Islet precursor cell (in vitro differentiated cells): ENCODE results near the gene PSMA2.

Source experiments
- DNase-seq: peaks from one replicate; pipeline ENCODE4 v3.0.0-alpha.2; 2018

Gene PSMA2

DNA sequence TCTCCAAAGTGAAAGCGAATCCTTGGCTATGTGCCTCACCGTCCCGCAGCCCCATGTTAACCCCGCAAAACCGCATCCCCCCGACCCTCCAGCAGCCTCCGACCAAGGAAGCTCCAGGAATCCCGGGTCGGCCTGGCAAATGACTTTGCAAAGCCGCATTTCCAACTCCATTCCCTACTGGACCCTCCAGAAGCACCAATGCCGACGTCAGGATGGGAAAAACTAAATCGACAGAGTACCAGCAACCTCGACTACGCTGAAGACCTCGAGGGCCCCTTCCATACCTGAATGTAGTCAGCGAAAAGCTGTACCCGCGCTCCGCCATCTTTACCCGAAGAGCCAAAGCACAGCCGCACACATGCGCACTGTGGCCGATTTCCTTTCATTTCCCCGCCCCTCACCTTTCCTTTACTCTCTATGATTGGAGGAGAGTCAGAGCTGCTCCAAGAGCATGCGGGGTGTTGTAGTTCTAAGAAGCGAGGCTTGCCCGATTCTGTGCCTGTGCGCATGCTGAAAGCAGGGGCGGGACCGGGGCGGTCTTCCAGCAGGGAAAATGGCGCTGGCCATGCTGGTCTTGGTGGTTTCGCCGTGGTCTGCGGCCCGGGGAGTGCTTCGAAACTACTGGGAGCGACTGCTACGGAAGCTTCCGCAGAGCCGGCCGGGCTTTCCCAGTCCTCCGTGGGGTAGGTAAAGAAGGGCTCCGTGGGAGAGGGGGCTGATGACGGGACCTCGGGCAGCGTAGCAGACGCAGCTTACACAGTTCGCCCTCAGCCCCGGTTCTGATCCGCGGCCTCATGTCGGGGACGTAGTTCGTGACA, at the start of gene PSMA2, which contains the start of gene MRPL32:
Gene PSMA2, minus strand, starts transcription at position 341 of the 818 bp plus-strand sequence. Its CDS starts 16 bp downstream, at position 325.
Gene MRPL32, plus strand, starts transcription at position 543 of the 818 bp plus-strand sequence. Its CDS starts 11 bp downstream, at position 554.
- peak; percentile 99 for DNase-seq

DNA sequence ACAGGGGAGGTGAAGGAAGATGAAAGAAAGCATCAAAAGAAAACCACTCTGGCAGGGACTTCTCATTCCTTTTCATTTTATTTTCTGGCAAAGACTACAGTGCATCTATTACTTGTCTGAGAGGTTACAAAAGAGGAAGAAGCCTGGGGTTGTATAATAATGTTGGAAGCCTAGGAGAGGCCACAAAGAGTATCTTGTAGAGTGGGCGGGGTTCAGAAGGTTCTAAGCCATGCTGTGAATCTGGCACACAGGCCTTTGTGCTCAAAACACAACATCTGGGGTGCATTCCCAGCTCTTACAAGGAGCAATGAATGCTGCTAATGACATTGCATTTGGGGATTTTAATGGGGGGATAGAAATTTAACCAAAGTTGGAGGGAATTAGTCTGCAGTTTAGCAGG, 49.6 kb upstream of the PSMA2 start:
- DNase-seq = no peak

DNA sequence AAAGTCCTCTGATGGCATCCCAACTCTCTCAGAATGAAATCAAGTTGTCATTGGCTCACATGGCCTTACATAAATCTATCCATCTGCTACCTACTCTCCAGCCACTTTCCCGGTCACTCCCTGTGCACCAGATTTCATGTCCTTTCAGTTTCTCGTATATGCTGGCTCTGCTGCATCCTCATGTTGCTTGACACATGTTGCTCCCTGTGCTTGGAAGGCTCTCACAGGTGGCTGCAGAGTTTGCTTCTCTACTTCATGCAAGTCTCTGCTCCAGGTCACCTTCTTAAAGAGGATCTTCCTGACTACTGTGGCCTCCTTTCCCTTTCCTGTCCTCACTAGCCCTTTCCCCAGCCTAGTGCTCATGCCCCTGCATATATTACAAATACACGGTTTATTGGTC, 48.5 kb upstream of the PSMA2 start:
- no peak for DNase-seq

DNA sequence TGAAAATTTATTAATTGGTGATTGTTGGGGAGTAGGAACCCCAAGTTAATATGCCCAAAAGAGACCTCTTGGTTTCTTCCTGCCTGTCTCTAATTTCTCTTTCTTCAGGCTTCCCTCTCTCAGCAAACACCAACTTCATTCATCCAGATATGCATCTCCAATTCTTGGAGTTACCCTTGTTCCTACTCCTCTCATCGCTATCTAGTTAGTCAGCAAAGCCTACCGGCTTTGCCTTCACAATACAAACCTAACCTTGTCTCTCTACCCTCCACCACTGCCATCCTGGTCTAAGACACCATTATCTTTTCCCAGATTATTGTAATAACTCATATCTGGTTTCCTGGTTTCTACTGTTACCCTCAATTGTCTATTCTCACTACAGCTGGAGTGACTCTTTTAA, 48.1 kb upstream of the PSMA2 start:
- no peak for DNase-seq

DNA sequence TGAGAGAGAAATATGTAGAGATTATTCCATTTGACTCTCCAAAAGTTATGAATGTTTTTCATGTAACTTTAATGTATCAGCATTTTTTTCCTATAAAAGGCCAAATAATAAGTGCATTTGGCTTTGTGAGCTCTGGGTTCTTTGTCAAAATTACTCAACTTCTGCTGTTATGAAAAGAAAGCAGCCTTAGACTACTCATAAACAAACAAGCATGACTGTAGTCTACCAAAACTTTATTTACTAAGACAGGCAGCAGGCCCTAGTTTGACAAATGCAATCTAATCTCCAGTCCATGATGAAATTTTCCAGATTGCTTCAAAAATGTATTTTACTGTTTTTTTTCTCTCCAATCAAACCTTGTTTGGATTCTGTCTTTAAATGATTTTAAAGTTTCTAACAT, 46.5 kb upstream of the PSMA2 start:
- no peak for DNase-seq

DNA sequence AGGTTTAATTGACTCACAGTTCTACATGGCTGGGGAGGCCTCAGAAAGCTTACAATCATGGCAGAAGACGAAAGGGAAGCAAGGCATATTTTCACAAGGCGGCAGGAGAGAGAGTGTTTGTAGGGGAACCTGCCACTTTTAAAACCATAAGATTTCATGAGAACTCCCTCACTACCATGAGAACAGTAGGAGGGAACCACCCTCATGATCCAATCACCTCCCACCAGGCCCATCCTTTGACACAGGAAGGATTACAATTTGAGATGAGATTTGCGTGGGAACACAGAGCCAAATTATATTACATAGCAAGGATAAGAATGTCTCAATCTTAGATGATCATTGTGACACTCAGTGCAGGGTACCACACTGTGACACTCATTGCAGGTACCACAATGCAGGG, 44.4 kb upstream of the PSMA2 start:
- DNase-seq = no peak

DNA sequence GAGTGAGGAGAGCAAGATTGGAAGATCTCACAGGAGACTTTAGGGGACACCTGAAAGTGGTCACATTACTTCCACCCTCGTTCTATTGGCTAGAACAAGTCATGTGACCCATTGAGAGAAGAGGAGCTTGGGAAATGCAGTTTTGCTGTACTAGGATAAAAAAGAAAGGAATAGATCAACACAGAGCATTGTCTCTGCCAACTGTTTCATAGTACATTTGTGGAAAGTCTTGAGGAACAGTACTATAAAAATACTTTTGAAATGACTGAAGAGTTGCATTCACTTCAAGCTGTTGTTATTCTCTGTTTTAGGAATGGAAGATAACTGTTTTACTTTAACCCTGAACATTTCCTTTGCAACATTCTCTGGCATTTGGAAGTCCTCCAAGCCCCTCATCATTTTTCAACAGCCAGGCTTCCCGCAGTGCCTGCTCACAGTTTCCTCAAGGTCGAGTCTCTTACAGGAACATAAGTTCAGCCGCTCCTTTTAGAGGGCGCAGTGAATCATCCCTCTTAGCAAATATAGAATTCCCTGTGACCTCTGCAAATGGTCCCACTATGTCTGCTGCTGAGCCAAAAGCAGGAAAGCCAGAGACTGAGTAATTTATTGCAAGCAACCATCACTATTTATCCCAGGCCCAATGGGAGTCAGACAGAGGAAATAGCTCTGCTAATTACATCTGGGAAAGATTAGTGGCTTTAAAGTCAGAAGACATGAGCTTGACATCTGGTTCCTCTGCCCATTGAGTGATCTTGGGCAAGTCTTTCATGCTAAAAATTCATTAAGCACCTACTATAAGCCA, 40.9 kb upstream of the PSMA2 start:
- DNase-seq = peak; percentile 57

DNA sequence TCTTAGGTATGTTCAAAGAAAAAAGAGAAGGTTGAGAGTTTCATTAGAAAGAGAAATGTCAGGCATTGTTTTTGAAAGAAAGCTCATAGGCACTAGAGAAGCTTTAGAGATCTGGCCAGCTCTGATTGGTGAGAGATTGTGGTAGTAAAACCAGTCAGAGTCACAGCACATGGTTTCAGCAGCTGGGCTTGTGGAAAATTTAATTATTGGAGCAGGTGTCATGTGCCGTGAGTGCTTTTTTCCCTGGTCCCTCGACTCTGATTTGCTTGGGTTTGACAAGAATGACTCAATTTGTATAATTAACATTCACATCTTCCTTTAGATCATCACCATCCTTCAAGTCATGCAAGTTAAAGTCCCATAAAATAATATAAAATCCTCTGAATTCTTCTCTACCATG, 35.4 kb upstream of the PSMA2 start:
- DNase-seq = no peak

DNA sequence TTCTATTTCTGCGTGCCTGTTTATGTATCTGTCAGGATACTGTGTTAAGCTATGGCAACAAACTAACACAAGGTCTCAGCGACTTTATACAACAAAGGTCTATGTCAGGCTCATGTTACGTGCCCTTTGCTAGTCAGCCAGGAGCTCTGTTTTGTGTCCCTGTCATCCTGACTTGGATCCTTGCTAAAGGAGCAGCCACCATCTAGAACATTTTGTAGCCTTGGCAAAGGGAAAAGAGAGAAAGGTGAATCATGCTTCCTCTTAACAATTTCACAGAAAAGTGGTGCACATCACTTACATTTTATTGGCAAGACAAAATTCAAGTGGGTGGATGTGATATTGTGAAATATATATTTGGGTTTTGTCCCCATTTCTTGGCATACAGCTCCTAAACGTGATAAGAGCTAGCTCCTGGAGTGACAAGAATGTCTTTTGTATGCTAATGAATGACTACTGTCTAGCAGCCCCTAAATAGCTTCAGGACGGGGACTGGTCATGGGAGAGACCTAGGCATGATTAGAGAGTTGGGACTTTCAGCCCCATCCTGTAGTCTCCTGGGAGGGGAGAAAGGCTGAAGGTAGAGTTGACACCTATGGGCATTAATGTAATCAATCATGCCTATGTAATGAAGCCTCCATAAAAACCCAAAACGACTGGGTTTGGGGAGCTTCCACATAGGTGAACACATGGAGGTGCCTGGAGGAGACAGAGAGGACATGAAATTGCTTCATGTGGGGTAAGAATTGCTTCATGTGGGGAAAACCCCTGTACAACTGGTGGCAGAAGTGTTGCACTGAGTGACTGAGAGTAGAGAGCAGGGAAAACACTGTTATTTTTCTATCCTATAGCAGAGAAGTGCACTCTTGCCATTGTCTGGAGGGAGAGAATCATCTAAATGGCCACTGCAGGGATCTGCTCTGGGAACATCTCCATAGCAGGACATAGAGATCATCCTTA, 33.2 kb upstream of the PSMA2 start:
- no peak for DNase-seq

DNA sequence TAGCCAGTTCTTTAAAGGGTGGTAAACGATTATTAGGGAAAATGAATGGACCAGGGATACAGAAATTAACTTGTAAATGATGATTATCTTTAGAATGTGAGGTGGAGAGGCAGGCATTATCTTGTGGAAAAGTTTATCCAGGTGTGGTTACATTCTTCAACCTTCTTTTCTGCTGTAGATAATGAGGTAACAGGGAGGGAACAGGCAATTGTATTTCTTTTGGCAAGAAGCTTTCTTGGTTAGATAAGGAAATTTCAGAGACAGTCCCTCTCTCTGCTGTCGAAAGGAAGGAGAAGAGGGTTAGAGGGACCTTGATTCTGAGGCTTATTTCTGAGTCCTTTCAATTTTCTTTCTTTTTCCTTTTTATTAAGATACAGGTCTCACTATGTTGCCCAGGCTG, 32.3 kb upstream of the PSMA2 start:
- no peak for DNase-seq

DNA sequence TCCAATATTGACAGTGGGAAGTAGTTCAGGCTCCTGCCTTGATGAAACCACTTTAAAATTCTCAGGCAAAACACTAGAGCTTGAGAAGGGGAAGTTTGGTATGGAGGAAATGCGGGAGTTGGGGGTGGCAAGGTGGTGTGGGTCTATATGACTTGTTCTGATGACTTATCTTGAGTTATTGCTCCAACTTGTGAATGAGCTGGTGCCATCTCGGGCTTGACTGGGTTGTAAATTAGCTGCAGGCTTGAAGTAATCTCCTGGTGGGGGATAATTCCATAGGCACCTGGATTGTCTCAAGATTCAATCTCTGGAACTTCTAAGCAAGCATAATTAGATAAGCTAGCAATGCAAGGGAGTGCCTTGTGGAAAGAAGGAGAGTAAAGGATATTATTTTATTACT, 29.2 kb upstream of the PSMA2 start:
- no peak for DNase-seq

DNA sequence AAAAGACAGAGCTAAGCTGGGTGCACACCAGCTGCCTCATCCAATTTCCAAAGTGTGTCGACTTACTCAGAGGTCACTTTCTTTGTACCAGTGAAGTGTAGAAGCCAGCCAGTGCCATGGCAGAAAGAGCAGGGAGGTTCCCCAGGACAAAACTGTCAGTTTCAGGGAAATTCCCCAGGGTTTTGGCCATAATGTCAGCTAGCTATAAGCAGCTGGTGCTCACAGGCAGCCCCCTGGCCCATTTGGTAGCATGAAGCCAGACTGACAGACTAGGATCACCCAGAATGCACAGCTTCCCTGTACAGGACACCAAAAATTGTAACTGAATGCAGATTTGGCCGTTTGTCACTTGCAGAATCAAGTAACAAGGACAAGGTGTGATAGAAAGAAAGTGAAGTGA, 28.8 kb upstream of the PSMA2 start:
- no peak for DNase-seq

DNA sequence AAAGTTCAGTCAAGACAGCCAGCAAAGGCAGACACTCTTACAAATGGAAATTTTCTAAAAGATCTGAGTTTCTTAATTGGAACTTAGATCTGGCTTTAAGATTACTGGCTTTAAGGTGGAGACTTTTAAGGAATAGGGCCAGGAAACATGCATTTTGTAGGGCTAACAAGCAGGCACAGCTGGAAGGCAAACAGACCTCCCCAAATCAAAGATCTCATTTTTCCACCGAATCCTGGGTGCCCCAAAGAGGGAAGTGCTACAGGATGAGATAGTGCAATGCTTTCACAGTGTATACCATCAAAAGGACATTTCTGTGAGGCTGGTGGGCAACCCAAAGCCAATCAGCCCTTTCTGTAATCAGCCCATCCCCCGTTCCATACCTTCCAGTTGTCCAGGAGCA, 27.6 kb upstream of the PSMA2 start:
- DNase-seq = no peak

DNA sequence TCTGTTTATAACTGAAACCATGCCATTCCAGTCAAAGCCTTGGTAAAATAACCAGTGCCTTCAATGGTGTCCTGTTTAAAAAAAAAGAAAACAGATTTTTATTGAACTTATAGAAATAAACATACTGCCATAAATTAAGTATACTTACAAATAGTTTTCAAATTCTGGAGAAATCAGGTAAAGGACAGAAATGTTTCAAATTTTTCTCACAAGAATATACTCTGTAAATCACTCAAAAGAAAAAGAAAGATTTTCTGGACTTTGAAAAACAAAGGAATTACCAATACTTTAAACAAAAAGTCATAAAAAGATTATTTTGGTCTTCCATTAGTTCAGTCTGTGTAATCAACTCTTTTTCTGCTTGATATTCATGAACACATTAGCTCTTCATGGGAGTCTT, 24.1 kb upstream of the PSMA2 start:
- no peak for DNase-seq

DNA sequence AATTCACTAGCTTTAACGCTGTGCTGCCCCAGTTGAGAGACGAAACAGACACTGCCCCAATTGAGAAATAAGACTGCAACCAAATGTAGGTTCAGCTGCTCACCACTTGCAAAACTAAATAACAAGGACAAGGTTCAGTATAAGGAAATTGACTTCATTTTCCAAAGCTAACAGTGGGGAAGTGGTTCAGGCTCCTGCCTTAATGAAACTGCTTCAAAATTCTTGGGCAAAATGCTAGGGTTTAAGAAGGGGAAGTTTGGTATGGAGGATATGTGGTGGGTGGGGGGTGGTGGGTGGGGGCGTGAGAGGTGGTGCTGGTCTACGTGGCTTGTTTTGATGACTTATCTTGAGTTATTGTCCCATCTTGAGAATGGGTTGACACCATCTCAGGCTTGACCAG, 22.0 kb upstream of the PSMA2 start:
- DNase-seq = no peak

DNA sequence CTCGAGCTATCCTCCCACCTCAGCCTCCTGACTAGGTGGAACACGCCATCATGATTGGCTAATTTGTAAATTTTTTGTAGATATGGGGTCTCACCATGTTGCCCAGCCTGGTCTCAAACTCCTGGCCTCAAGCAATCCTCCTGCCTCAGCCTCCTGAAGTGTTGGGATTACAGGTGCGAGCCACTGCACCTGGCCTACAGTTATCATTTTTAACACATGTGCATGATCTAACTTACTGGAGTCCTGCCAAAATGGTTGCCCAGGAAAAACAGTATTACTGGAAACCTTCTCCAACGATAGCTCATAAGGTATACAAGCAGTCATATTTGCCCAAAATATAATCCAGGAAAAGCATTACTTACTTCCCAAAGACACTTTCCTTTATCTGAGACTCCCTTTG, 20.4 kb upstream of the PSMA2 start:
- DNase-seq = no peak

DNA sequence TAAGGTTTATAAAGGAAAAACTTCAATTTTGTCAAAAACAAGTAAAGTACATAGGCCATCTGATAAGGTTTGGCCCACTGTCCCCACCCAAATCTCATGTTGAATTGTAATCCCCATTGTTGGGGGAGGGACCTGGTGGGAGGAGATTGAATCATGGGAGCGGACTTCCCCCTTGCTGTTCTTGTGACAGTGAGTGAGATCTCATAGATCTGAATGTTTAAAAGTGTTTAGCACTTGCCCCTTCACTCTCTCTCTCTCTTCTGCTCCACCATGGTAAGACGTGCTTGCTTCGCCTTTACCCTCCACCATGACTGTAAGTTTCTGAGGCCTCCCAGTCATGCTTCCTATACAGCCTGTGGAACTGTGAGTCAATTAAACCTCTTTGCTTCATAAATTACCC, 18.4 kb upstream of the PSMA2 start:
- DNase-seq = no peak

DNA sequence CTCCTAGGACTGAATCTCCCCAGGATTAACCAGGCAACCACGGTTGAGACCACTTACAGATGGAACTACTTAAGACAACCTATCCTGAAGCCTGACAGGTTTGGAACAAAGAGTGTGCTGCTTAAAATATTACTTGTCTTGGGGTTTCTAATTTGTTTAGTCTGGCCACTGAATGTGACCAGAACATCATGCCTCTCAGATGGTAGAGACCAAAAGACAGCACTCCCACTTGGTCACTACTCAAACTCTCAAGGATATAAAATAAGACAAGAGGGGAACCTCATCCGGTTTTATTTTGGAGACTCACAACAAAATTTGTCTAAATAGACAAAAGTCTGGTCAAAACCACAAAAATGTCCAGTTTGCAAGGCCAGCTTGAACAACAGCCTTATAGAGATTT, 15.5 kb upstream of the PSMA2 start:
- DNase-seq = no peak

DNA sequence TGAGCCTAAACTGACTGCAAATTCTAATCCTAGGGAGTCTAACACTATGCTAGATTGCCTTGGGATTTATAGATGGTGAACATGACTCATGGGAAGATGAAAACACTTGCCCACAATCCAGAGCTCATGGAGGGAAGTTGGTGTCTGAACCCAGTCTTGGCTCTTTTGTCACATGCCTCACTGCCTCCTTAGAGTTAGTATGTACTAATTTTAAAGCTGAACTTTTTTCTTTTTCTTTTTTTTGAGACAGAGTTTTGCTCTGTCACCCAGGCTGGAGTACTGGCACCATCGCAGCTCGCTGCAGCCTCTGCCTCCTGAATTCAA, 14.6 kb upstream of the PSMA2 start:
- DNase-seq = no peak

DNA sequence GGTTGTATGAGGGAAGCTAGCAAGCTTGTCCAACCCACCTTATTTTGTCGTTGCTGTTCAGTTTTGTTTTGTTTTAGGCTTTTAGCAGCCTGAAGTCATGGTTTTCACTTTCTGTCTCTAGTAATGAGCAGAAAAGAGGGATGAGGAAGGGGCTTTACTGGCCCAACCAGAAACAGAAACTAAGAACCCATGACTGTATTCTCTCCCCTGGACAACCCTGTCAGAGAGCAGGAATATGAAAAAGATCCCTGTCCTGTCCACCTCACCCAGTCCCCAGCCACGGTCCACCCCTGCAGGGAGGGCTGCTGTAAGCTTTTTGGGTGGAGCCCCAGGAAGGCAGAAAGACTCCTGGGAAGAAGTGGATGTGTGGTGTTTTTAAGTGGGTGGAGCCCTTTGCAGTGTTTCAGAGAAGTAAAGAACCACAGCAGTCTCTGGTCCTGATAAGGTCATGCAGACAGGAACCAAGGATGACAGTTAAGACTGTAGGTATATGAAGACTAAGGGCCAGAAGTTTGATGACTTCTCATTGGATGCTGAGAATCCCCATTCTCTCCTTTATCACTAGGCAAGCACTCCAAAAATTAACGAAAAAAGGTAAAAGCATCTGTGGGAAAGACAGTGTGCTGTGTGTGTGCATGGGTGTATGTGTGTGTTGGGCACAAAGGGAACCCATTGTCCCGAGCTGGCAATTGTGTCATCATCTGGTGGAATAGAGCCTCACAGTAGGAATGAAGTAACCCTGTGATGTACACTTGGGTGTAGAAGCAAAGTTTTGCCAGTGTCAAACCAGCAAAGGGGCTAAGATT, 14.1 kb upstream of the PSMA2 start:
- DNase-seq = no peak

DNA sequence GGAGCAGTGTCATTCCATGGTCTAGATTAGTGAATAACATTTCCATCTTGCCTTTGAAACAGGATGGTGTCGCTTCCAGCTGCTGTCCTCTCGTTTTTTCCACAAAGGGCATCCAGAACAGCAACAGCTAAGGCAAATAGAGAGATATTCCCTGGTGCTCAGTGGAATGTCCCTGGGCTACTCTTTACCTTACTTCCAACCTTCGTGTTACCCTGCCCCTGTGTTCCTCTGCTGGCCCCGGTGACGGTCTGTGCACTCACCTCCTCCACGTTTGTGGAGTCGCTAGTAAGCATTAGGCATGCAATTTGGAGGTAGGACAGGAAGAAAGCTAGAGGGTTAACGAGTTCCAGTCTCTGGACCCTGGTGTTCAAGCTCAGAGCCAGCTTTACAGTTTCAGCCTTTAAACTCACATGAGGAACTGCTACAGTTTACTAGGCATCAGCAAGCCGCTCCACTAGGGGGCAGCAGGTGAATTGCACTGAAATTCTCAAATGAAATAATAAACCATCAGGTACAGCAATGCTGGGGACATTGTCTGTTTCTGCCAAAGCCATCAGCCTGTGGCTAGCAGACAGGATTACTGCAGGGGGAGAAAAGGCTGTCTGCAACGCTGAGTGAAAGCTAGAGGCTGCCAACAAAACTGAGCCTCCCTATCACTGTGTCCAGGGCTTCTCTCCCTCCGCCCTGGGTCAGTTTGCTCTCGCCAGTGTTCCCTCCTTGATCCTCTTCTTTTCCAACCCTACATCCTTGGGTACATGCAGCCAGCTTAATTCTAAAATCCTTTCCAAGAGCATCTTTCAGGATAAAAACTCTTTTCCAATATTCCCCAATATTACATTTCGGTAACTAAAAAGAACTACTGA, 9.2 kb upstream of the PSMA2 start:
- peak; percentile 87 for DNase-seq
